Measurements from ENCODE around the gene DPP6.
A peak's percentile ranks its signal among the peaks of the same experiment; 100 is the strongest.
"Not testable (repeated sequence)": the region's sequence is repeated elsewhere in the genome, so short reads cannot be mapped to it uniquely, and the experiment has no call there.

The DPP6 gene

GRCh38 chr7:154914308-154914995 is 862.3 kb downstream of the DPP6 start:
- Histone ChIP-seq H3K27me3 (ENCODE audit: insufficient read depth, low read length) (peaks cover 8% of the 10 kb centered on the region), H3K36me3 (ENCODE audit: insufficient read depth, low read length) (no peaks in the 10 kb centered on the region), H3K4me1 (ENCODE audit: insufficient read depth, low read length) (no peaks in the 10 kb centered on the region), H3K9me3 (ENCODE audit: low read length) (peaks cover 5% of the 10 kb centered on the region), H3K4me3 (ENCODE audit: low read length) (no peak overlapping the region), H2AFZ (ENCODE audit: low read depth, low read length) (peak overlapping the region; percentile 72)

GRCh38 chr7:154914996-154915380 is 862.8 kb downstream of the DPP6 start:
- Histone ChIP-seq H3K4me1 (ENCODE audit: insufficient read depth, low read length) (no peaks in the 10 kb centered on the region), H3K27me3 (ENCODE audit: insufficient read depth, low read length) (peaks cover 8% of the 10 kb centered on the region), H2AFZ (ENCODE audit: low read depth, low read length) (no peak overlapping the region), H3K9me3 (ENCODE audit: low read length) (peaks cover 5% of the 10 kb centered on the region), H3K4me3 (ENCODE audit: low read length) (no peak overlapping the region), H3K36me3 (ENCODE audit: insufficient read depth, low read length) (no peaks in the 10 kb centered on the region)

GRCh38 chr7:154915600-154915999 is 863.4 kb downstream of the DPP6 start:
- H3K9me3 ChIP-seq (ENCODE audit: low read length): peaks cover 3% of the 10 kb centered on the region
- H2AFZ ChIP-seq (ENCODE audit: low read depth, low read length): no peak overlapping the region
- no peak overlapping the region for H3K4me3 ChIP-seq (ENCODE audit: low read length)
- H3K4me1 ChIP-seq (ENCODE audit: insufficient read depth, low read length): no peaks in the 10 kb centered on the region
- no peaks in the 10 kb centered on the region for H3K36me3 ChIP-seq (ENCODE audit: insufficient read depth, low read length)
- H3K27me3 ChIP-seq (ENCODE audit: insufficient read depth, low read length): peaks cover 8% of the 10 kb centered on the region

- Histone ChIP-seq H3K4me3 (ENCODE audit: low read length) (no peak overlapping the region), H3K36me3 (ENCODE audit: insufficient read depth, low read length) (no peaks in the 10 kb centered on the region)
Measured at GRCh38 chr7:154916381-154916780, 864.2 kb downstream of the DPP6 start.

DNA sequence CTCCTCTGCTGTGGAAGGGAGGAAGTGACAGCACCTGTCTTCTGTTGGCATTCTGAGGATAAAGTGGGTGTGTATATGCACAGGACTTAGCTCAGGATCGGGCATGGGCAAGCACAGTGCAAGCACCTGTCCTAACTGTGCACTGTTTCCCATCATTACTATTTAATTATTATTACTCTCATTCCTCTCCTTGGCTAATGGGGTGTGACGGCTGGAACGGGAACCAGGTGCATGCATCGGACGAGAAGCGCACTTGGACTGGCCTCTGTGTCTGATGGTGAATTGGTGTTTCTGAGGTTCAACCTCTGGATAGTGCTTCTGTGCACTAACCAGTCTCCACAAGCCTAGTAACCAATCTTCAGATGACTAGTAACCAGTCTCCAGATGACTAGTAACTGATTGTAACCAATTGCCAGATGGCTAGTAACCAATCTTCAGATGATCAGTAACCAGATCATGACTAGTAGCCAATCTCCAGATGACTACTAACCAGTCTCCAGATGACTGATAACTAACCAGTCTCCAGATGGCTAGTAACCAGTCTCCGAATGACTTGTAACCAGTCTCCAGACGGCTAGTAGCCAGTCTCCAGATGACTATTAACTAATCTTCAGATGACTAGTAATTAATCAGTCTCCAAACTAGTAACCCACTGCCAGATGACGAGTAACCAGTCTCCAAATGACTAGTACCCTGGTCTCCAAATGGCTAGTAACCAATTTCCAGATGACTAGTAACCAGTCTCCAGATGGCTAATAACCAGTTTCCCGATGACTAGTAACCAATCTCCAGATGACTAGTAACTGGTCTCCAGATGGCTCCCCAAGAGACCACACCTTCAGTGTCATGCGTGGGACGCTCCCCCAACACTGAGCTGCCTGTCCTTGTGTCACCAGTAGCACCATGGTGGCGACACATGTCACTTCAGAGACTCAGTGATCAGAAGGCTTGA is 864.9 kb downstream of the DPP6 start:
- no peaks in the 10 kb centered on the region for H3K36me3 ChIP-seq (ENCODE audit: insufficient read depth, low read length)
- H2AFZ ChIP-seq (ENCODE audit: low read depth, low read length): no peak overlapping the region
- no peaks in the 10 kb centered on the region for H3K9me3 ChIP-seq (ENCODE audit: low read length)
- no peaks in the 10 kb centered on the region for H3K4me1 ChIP-seq (ENCODE audit: insufficient read depth, low read length)
- no peak overlapping the region for H3K4me3 ChIP-seq (ENCODE audit: low read length)
- peaks cover 8% of the 10 kb centered on the region for H3K27me3 ChIP-seq (ENCODE audit: insufficient read depth, low read length)

More at GRCh38 chr7:154916381-154916780, 864.2 kb downstream of the DPP6 start:
- no peaks in the 10 kb centered on the region for H3K9me3 ChIP-seq (ENCODE audit: low read length)
- no peak overlapping the region for H2AFZ ChIP-seq (ENCODE audit: low read depth, low read length)
- peaks cover 8% of the 10 kb centered on the region for H3K27me3 ChIP-seq (ENCODE audit: insufficient read depth, low read length)
- no peaks in the 10 kb centered on the region for H3K4me1 ChIP-seq (ENCODE audit: insufficient read depth, low read length)

DNA sequence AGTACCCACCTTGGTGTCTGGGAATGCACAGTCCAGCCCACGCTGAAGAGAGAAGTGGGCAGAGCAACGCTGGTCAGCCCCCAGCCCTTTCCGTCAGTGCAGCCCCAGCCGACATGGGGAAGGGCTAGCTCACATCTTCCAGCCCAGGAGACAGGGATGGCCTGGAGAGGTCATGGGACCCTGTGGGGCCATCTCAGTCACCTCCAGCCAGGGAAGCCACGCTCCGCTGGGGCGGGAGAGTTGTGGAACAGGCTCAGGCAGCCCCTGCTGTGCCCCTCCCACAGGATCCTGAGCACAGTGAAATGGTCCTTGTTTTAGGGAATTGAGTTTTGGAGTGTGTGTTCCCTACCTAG is 865.6 kb downstream of the DPP6 start:
- H3K27me3 ChIP-seq (ENCODE audit: insufficient read depth, low read length): peaks cover 8% of the 10 kb centered on the region

DNA sequence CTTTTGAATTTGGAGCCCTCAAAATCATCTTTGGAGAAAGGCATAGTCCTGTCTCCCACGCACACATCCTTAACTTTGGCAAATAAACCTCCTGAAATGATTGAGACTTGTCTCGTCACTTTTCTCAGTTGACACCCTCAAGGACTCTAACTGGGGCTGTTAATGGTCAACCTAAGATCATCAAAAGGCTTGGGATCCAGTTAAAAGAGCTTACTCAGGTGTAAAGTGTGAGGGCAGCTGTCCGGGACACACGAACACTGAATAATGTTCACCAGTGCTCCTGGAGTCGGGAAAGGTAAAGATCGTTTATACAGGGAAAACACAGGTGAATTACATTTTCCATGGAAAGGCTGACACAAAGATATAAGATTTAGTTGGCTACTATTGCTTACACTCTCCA is 866.1 kb downstream of the DPP6 start:
- no peak overlapping the region for H3K4me3 ChIP-seq (ENCODE audit: low read length)
- no peaks in the 10 kb centered on the region for H3K4me1 ChIP-seq (ENCODE audit: insufficient read depth, low read length)

More for the DNA sequence above, 865.6 kb downstream of the DPP6 start:
- Histone ChIP-seq H3K4me1 (ENCODE audit: insufficient read depth, low read length) (no peaks in the 10 kb centered on the region), H3K4me3 (ENCODE audit: low read length) (no peak overlapping the region), H3K9me3 (ENCODE audit: low read length) (no peaks in the 10 kb centered on the region), H2AFZ (ENCODE audit: low read depth, low read length) (no peak overlapping the region), H3K36me3 (ENCODE audit: insufficient read depth, low read length) (no peaks in the 10 kb centered on the region)

GRCh38 chr7:154918741-154919140 is 866.5 kb downstream of the DPP6 start:
- H3K4me1 ChIP-seq (ENCODE audit: insufficient read depth, low read length): no peaks in the 10 kb centered on the region
- H2AFZ ChIP-seq (ENCODE audit: low read depth, low read length): no peak overlapping the region
- H3K9me3 ChIP-seq (ENCODE audit: low read length): no peaks in the 10 kb centered on the region
- H3K36me3 ChIP-seq (ENCODE audit: insufficient read depth, low read length): no peaks in the 10 kb centered on the region
- peaks cover 8% of the 10 kb centered on the region for H3K27me3 ChIP-seq (ENCODE audit: insufficient read depth, low read length)
- H3K4me3 ChIP-seq (ENCODE audit: low read length): no peak overlapping the region

More for the DNA sequence above, 866.1 kb downstream of the DPP6 start:
- no peaks in the 10 kb centered on the region for H3K36me3 ChIP-seq (ENCODE audit: insufficient read depth, low read length)
- no peaks in the 10 kb centered on the region for H3K9me3 ChIP-seq (ENCODE audit: low read length)
- peaks cover 8% of the 10 kb centered on the region for H3K27me3 ChIP-seq (ENCODE audit: insufficient read depth, low read length)
- H2AFZ ChIP-seq (ENCODE audit: low read depth, low read length): no peak overlapping the region

GRCh38 chr7:154919344-154920225 is 867.4 kb downstream of the DPP6 start:
- H2AFZ ChIP-seq (ENCODE audit: low read depth, low read length): no peak overlapping the region
- H3K27me3 ChIP-seq (ENCODE audit: insufficient read depth, low read length): peaks cover 5% of the 10 kb centered on the region
- no peak overlapping the region for H3K4me3 ChIP-seq (ENCODE audit: low read length)
- no peaks in the 10 kb centered on the region for H3K4me1 ChIP-seq (ENCODE audit: insufficient read depth, low read length)
- no peaks in the 10 kb centered on the region for H3K36me3 ChIP-seq (ENCODE audit: insufficient read depth, low read length)
- H3K9me3 ChIP-seq (ENCODE audit: low read length): no peaks in the 10 kb centered on the region

DNA sequence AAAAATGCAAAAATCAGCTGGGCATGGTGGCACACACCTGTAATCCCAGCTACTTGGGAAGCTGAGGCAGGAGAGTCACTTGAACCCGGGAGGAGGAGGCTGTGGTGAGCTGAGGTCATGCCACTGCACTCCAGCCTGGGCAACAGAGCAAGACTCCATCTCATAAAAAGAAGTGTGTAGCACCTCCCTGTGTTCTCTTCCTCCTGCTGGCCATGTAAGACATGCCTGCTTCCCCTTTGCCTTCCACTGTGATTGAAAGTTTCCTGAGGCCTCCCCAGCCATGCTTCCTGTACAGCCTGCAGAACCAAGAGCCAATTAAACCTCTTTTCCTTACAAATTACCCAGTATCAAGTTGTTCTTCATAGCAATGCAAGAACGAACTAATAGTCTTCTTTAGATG is 870.3 kb downstream of the DPP6 start:
- not testable (repeated sequence) for H3K4me3 ChIP-seq (ENCODE audit: low read length); H3K4me1 ChIP-seq (ENCODE audit: insufficient read depth, low read length); H3K9me3 ChIP-seq (ENCODE audit: low read length); H3K27me3 ChIP-seq (ENCODE audit: insufficient read depth, low read length); H2AFZ ChIP-seq (ENCODE audit: low read depth, low read length); H3K36me3 ChIP-seq (ENCODE audit: insufficient read depth, low read length)

GRCh38 chr7:154927624-154928125 is 875.5 kb downstream of the DPP6 start:
- Histone ChIP-seq H3K27me3 (ENCODE audit: insufficient read depth, low read length) (peaks cover 3% of the 10 kb centered on the region), H3K4me3 (ENCODE audit: low read length) (no peak overlapping the region)

GRCh38 chr7:154928136-154929005 is 876.2 kb downstream of the DPP6 start:
- Histone ChIP-seq H3K4me3 (ENCODE audit: low read length) (no peak overlapping the region), H3K27me3 (ENCODE audit: insufficient read depth, low read length) (peaks cover 3% of the 10 kb centered on the region)

More at GRCh38 chr7:154927624-154928125, 875.5 kb downstream of the DPP6 start:
- Histone ChIP-seq H3K9me3 (ENCODE audit: low read length) (no peaks in the 10 kb centered on the region), H3K4me1 (ENCODE audit: insufficient read depth, low read length) (no peaks in the 10 kb centered on the region), H3K36me3 (ENCODE audit: insufficient read depth, low read length) (no peaks in the 10 kb centered on the region), H2AFZ (ENCODE audit: low read depth, low read length) (no peak overlapping the region)

More at GRCh38 chr7:154928136-154929005, 876.2 kb downstream of the DPP6 start:
- no peaks in the 10 kb centered on the region for H3K9me3 ChIP-seq (ENCODE audit: low read length)
- no peaks in the 10 kb centered on the region for H3K36me3 ChIP-seq (ENCODE audit: insufficient read depth, low read length)
- H3K4me1 ChIP-seq (ENCODE audit: insufficient read depth, low read length): no peaks in the 10 kb centered on the region
- H2AFZ ChIP-seq (ENCODE audit: low read depth, low read length): no peak overlapping the region
